Activated CD4-positive, alpha-beta T cell treated with anti-CD3 and anti-CD28 coated beads, Interleukin-2, amount 10 ng/mL, durations not matched to agents 24 days and 14 days (primary cell): Measurements from ENCODE around the gene JUN. TPM values are rescaled to one million over a fixed set of nuclear protein-coding genes. Genes with fewer than 3 reads are reported as not detected.

Source experiments
- DNase-seq: peaks from one replicate; pipeline ENCODE4 v3.0.0; 2022
- H3K27ac Mint-ChIP-seq: one replicate; pipeline ENCODE4 v1.8.0; 2022; ENCODE audit warnings: mild to moderate bottlenecking, mixed read lengths
- H3K27me3 Mint-ChIP-seq: one replicate; pipeline ENCODE4 v1.8.0; 2022; ENCODE audit warnings: mixed read lengths
- H3K36me3 Mint-ChIP-seq: one replicate; pipeline ENCODE4 v1.8.0; 2022; ENCODE audit warnings: low read depth, mild to moderate bottlenecking, mixed read lengths
- H3K4me1 Mint-ChIP-seq: one replicate; pipeline ENCODE4 v1.8.0; 2021; ENCODE audit warnings: mixed read lengths
- H3K4me3 Mint-ChIP-seq: one replicate; pipeline ENCODE4 v1.8.0; 2022; ENCODE audit warnings: mild to moderate bottlenecking, moderate library complexity, mixed read lengths
- H3K9me3 Mint-ChIP-seq: one replicate; pipeline ENCODE4 v1.8.0; 2021; ENCODE audit warnings: mixed read lengths
- intact Hi-C: fragments of 100-400 bp; cut with micrococcal nuclease; formaldehyde crosslinking; loops from one replicate; pipeline ENCODE4 v1.15.1; 2023
- total RNA-seq: library from RNA; stranded (reverse); gene quantifications from 2 replicates; pipeline ENCODE4 v1.2.3, GENCODE V29; 2022

Gene JUN
- total RNA-seq, 1 donor from 2014 or later: 51.6 TPM

DNA sequence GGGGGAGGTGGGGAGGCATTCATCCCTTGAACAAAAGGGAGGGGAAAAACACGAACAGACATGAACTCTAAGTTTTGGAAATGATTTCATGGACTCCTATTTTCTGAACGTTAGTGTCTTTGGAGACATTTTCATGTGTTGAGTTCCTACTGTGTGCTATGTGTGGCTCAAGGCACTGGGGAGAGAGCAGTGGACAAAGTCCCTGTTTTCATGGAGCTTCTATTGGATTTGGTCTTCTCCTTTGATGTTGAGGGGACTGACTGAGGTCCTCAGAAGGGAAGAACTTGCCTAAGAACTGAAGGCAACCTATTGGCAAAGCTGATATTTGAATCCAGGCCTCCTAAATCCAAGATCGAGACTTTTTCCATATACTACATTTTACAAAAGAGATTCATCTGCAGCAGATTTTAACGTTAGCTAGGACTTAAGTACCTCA, 30.4 kb downstream of the JUN start:
- Mint-ChIP-seq H3K27me3 (no peaks in the 10 kb centered on the region), H3K4me3 (no peak overlapping the region), H3K9me3 (peaks cover 7% of the 10 kb centered on the region), H3K27ac (no peak overlapping the region), H3K4me1 (peaks cover 52% of the 10 kb centered on the region), H3K36me3 (no peaks in the 10 kb centered on the region)
- intact Hi-C loops: loop anchor here (10.0 kb wide), 1 partner anchor 541 kb away; the partner anchor contains the start of gene FGGY
- DNase-seq: no peak

DNA sequence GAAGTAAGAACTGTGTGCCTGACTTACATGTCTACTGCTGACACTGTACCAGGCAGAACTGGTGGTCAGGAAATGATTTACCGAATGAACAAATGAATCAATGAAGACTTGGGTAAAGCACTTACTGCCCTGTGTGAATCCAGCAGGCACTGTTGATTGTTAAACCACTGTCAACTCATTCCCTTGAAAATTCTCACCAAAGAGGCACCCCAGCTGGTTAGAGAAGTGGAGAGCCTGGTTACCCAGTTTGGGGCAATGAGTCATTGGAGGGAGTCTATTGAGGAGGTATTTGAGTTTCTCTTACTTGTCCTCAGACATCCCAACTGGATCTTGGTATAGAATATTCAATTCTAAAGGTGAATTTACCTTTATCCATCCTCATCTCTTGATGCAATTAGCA, 34.2 kb downstream of the JUN start:
- Mint-ChIP-seq H3K4me1 (peaks cover 33% of the 10 kb centered on the region), H3K4me3 (no peak overlapping the region)
- intact Hi-C loops: loop anchor here (10.0 kb wide), 1 partner anchor 545 kb away; the partner anchor contains the start of gene FGGY

GRCh38 chr1:58748666-58749065, 35.2 kb downstream of the JUN start:
- H3K4me3 Mint-ChIP-seq: no peak overlapping the region
- H3K27ac Mint-ChIP-seq: no peak overlapping the region
- H3K36me3 Mint-ChIP-seq: no peaks in the 10 kb centered on the region
- peaks cover 17% of the 10 kb centered on the region for H3K27me3 Mint-ChIP-seq
- intact Hi-C loops: no loop called here
- H3K4me1 Mint-ChIP-seq: peaks cover 23% of the 10 kb centered on the region
- H3K9me3 Mint-ChIP-seq: peaks cover 7% of the 10 kb centered on the region
- no peak for DNase-seq

More for the DNA sequence above, 34.2 kb downstream of the JUN start:
- no peak for DNase-seq
- Mint-ChIP-seq H3K27me3 (peaks cover 12% of the 10 kb centered on the region), H3K9me3 (peaks cover 7% of the 10 kb centered on the region), H3K36me3 (no peaks in the 10 kb centered on the region), H3K27ac (no peak overlapping the region)

- peaks cover 18% of the 10 kb centered on the region for H3K27me3 Mint-ChIP-seq
- intact Hi-C loops: no loop called here
- H3K4me3 Mint-ChIP-seq: no peak overlapping the region
- no peak overlapping the region for H3K27ac Mint-ChIP-seq
- peaks cover 13% of the 10 kb centered on the region for H3K4me1 Mint-ChIP-seq
- no peak for DNase-seq
- no peaks in the 10 kb centered on the region for H3K36me3 Mint-ChIP-seq
- peaks cover 7% of the 10 kb centered on the region for H3K9me3 Mint-ChIP-seq
Measured at GRCh38 chr1:58746757-58747156, 37.1 kb downstream of the JUN start.

DNA sequence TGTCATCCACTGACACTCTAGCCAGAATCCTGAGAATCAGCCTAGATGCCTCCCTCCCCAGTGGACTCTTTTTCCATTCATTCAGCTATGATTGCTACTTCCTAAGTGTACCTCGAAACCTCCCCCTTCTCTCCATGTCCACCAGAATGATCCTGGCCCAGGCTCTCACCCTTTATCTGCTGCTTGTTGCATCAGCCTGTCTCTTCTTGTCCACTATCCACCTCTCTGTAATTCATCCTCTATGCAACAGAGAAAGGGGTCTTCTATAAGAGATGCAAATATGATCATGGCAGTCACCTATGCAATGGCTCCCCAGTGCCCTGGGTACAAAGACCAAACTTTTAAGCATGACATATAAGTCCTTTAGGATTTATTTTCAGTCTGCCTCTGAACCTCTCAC, 37.7 kb downstream of the JUN start:
- intact Hi-C loops: no loop called here
- peaks cover 13% of the 10 kb centered on the region for H3K4me1 Mint-ChIP-seq
- no peak for DNase-seq
- H3K27ac Mint-ChIP-seq: no peak overlapping the region
- H3K9me3 Mint-ChIP-seq: peaks cover 7% of the 10 kb centered on the region
- peaks cover 18% of the 10 kb centered on the region for H3K27me3 Mint-ChIP-seq
- H3K4me3 Mint-ChIP-seq: no peak overlapping the region
- H3K36me3 Mint-ChIP-seq: no peaks in the 10 kb centered on the region

DNA sequence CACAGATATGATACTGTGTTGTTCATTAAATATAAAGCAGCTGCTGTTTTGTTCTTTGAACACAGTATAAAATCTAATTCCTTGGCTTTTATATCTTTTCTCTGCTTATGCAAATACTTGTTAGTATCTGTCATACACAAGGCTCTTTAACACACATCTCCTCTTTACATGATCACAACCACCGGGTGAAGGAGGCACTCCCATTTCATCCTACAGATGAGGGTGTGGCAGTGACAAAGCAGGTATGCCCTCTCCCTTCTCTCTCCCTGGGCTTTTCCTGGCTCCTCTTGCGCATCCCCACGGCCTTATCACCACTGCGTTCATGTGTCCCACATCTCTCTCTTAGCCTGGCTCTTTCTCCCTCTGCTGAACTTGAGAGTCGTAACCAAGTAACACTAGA, 38.2 kb downstream of the JUN start:
- DNase-seq: no peak
- Mint-ChIP-seq H3K36me3 (no peaks in the 10 kb centered on the region), H3K27me3 (peaks cover 18% of the 10 kb centered on the region), H3K27ac (no peak overlapping the region), H3K4me1 (peaks cover 11% of the 10 kb centered on the region), H3K4me3 (no peak overlapping the region), H3K9me3 (peaks cover 3% of the 10 kb centered on the region)
- intact Hi-C loops: no loop called here

- Mint-ChIP-seq H3K36me3 (no peaks in the 10 kb centered on the region), H3K4me1 (peaks cover 9% of the 10 kb centered on the region), H3K27ac (no peak overlapping the region), H3K9me3 (no peaks in the 10 kb centered on the region), H3K4me3 (no peak overlapping the region), H3K27me3 (peaks cover 18% of the 10 kb centered on the region)
- intact Hi-C loops: no loop called here
- DNase-seq: no peak
Measured at GRCh38 chr1:58745117-58745516, 38.7 kb downstream of the JUN start.

GRCh38 chr1:58741678-58742553, 41.9 kb downstream of the JUN start:
- Mint-ChIP-seq H3K36me3 (no peaks in the 10 kb centered on the region), H3K27ac (no peak overlapping the region), H3K27me3 (peaks cover 16% of the 10 kb centered on the region), H3K4me3 (no peak overlapping the region), H3K4me1 (peaks cover 7% of the 10 kb centered on the region), H3K9me3 (no peaks in the 10 kb centered on the region)
- no peak for DNase-seq
- intact Hi-C loops: loop anchor here (2.0 kb wide), 1 partner anchor 27 kb away; no protein-coding TSS in a partner anchor

DNA sequence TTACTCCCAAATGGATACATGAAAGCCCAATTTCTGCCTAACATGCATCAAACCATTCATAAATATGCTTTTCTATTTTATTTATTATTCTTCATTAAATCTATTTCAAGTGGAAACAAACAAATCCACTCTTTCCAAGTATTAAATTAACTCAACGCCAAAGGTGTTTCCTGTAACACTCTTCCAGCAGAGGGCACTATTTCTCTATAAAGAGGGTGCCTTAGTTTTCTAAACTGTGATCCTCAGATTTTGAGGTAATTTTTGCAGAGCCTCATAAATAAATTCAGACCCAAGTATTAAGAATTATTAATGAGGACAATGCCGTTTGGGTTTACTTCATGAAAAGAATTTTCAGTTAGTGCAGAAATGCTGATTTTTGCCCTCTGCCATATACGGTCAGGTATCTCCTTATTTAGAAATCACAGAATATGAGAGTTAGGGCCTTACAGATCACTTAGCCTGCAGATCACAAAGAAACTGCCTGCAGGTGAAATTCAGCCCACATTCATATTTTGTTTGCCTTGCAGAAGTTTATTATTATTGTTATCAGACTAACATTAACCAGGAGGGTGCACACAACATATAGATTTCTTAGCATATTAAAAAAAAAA, 43.9 kb downstream of the JUN start:
- Mint-ChIP-seq H3K27me3 (peaks cover 7% of the 10 kb centered on the region), H3K4me3 (no peak overlapping the region), H3K27ac (no peak overlapping the region), H3K4me1 (peaks cover 6% of the 10 kb centered on the region), H3K9me3 (no peaks in the 10 kb centered on the region), H3K36me3 (no peaks in the 10 kb centered on the region)
- intact Hi-C loops: loop anchor here (1.0 to 2.0 kb wide), 3 partner anchors 29 to 1019 kb away; no protein-coding TSS in a partner anchor
- DNase-seq: peak; percentile 82

- Mint-ChIP-seq H3K27ac (no peak overlapping the region), H3K4me1 (peaks cover 6% of the 10 kb centered on the region), H3K36me3 (no peaks in the 10 kb centered on the region), H3K27me3 (peaks cover 2% of the 10 kb centered on the region), H3K9me3 (no peaks in the 10 kb centered on the region), H3K4me3 (no peak overlapping the region)
- intact Hi-C loops: no loop called here
- DNase-seq: peak; percentile 52
Measured at GRCh38 chr1:58738876-58739275, 45.0 kb downstream of the JUN start.

GRCh38 chr1:58735586-58735985, 48.3 kb downstream of the JUN start:
- H3K36me3 Mint-ChIP-seq: no peaks in the 10 kb centered on the region
- H3K27me3 Mint-ChIP-seq: no peaks in the 10 kb centered on the region
- peaks cover 9% of the 10 kb centered on the region for H3K4me1 Mint-ChIP-seq
- intact Hi-C loops: no loop called here
- no peak overlapping the region for H3K27ac Mint-ChIP-seq
- DNase-seq: peak; percentile 54
- no peaks in the 10 kb centered on the region for H3K9me3 Mint-ChIP-seq
- no peak overlapping the region for H3K4me3 Mint-ChIP-seq

- H3K27me3 Mint-ChIP-seq: no peaks in the 10 kb centered on the region
- peaks cover 9% of the 10 kb centered on the region for H3K4me1 Mint-ChIP-seq
- H3K9me3 Mint-ChIP-seq: no peaks in the 10 kb centered on the region
- no peak overlapping the region for H3K27ac Mint-ChIP-seq
- no peak overlapping the region for H3K4me3 Mint-ChIP-seq
- peak; percentile 41 for DNase-seq
- no peaks in the 10 kb centered on the region for H3K36me3 Mint-ChIP-seq
- intact Hi-C loops: no loop called here
Measured at GRCh38 chr1:58734630-58735029, 49.2 kb downstream of the JUN start.

DNA sequence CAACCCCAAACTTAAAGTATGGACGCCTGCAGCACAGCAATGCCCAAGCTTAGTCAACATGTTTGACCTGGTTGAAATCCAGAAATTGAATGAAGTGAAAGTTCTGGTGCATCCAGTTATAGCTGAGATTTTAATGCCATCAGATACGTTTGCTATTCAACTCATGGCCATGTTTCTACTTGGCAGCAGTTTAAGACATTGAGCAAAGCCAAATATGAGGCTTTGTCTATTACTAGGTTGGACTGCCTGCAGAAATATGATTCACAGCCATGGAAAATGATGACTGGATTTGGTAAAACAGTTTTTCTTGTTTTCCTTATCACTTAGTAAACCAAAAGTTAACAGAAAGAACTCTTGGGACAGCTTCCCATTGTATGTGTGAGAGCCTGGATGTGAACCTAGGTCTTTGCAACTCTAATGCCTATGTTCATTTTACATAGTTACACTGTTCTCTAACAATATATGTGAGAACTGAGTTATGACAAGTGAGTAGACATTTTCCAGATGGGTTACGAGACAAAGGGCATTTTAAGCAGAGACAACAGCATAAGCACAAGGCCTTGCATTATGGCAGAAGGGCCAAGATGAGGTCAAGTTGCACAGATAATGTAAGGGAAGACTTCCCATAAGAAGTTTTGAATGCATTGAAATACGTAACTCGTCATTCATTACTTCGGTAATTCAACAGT, 51.6 kb downstream of the JUN start:
- no peak overlapping the region for H3K27ac Mint-ChIP-seq
- H3K36me3 Mint-ChIP-seq: no peaks in the 10 kb centered on the region
- H3K9me3 Mint-ChIP-seq: no peaks in the 10 kb centered on the region
- peaks cover 11% of the 10 kb centered on the region for H3K4me1 Mint-ChIP-seq
- no peak overlapping the region for H3K4me3 Mint-ChIP-seq
- no peaks in the 10 kb centered on the region for H3K27me3 Mint-ChIP-seq
- intact Hi-C loops: no loop called here
- peak; percentile 48 for DNase-seq
